NAMALWA (cell line): ENCODE results near the gene PPARD.

Source experiments
- DNase-seq: peaks from one replicate; pipeline ENCODE4 v3.0.0-alpha.2; 2015; ENCODE audit warnings: low spot score

Gene PPARD

GRCh38 chr6:35354361-35355135 lies 12.2 kb downstream of the PPARD start:
- DNase-seq = no peak

DNA sequence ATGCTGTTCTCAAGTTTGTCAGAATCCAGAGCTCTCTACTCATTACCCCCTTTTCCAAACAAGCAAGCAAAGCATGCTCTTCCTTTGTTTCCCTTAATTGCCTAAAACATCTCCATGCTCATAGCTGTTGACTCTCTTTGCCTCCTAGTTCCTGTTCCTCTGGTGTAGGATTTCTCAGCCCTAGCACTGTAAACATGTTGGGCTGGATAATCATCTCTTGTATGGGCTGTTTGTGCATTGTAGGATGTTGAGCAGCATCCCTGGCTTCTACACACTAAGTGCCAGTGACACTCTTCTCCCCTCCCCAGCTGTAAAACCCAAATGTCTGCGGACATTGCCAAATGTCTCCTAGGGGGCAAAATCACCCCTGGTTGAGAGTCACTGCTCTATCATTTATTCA lies 14.0 kb downstream of the PPARD start:
- DNase-seq = no peak

DNA sequence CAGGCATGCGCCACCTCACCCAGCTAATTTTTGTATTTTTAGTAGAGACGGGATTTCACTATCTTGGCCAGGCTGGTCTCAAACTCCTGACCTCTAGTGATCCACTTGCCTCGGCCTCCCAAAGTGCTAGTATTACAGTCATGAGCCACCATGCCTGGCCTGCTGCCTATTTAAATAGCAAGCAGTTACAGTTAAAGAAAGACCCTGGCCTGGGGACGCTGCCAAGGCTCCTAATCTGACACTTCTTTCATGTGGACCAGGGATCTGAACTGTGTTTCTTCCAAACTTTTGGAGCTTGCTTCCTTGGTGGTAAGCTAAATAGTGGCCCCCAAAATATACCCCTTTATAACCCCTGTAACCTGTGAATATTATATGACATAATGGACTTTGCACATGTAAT lies 15.3 kb downstream of the PPARD start:
- DNase-seq = no peak

- no peak for DNase-seq
These were observed 15.7 kb downstream of the PPARD start for GRCh38 chr6:35358086-35358485.

DNA sequence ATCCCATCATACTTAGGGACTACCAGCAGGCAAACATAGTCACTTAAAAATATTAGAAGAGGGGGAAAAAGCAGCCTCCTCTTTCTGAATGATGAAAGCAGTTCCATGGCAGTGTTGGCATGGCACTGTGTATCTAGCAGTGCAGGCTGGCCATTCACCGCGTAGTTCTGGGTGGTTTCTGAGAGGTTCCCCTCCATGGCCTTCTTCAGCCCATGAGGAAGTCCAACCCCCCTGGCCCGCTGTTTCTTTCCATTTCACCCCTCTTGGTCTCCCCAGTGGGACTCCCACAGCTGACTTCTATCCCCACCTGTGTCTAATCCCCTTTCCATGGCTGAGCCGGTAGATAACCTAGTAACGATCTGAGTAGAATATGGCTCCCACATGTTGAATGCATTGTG lies 17.0 kb downstream of the PPARD start:
- DNase-seq = no peak

GRCh38 chr6:35359744-35360348 lies 17.5 kb downstream of the PPARD start:
- no peak for DNase-seq

DNA sequence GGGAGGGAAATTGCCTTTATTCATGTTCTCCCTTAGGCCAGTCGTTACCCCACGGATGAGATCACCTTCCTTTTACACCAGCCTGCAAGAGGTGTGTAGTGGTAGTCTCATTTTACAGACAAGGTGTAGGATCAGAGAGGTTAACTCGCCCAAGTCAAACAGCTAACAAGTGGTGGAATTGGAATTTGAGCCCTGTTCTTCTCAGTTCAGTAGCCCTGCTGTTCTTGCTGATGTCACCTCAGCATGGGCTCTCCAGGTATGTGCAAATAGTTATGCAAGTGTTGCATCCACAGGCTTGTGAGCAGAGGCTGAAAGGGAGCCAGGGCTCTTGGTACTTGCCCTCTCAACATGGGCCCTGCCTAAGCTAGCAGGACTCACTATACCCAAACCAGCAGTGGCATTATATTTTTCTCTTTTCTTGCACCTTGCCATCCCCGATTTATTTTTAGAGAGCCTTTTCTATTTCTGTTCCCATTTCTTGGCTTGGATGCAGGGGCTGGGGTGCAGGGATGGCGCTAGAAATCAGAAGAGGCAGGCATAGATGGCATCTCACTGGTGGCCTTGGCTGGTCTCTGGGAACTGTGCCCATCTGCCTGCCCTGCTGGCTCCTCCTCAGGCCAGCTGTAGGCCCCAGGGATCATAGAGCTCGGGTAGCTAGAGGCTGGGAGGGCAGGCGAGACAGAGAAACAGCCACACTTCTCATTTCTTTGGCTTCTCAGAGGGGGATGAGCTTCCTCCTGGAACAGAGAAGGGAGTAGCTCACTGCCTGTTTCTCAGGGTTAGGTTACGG lies 18.2 kb downstream of the PPARD start:
- DNase-seq = no peak

DNA sequence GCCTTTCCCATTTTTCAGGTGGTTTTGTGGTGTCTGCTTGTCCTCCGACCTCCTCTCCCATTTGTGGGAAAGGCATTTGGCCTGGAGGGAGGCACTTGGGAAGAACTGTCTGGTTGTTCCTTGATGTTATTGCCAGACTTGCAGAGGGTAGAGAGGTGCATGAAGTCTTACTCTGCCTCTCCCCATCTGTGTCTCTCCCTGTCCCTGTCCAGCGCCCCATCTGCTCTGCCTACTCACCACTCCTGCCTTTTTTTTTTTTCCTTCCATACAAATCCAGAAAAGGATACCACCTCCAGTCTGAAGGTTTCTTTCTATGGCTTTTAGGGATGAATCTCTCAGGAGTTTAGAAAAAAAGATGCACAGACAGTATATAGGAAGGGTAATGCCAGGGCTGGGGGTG lies 19.8 kb downstream of the PPARD start:
- no peak for DNase-seq

DNA sequence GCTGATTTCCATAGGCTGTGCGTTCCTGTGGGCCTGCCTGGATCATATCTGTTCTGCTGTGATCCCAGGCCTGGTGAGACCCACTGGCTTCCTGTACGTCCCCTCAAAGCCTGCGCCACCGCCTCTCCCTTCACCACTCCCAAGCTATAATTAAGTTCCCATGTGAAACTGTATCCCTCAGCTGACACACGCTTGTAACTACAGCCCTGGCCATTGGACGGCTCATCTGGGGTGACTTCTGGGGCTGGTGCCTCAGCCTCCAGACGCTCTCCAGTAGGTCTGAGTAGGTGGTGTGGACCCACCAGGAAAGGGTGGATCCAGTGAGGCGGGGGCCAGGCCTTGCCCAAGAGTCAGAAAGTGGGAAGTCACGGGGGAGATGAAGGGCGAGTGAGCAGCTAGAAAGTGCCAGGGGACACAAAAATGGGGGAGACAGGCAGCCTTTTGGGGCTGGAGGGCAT lies 21.0 kb downstream of the PPARD start:
- no peak for DNase-seq

DNA sequence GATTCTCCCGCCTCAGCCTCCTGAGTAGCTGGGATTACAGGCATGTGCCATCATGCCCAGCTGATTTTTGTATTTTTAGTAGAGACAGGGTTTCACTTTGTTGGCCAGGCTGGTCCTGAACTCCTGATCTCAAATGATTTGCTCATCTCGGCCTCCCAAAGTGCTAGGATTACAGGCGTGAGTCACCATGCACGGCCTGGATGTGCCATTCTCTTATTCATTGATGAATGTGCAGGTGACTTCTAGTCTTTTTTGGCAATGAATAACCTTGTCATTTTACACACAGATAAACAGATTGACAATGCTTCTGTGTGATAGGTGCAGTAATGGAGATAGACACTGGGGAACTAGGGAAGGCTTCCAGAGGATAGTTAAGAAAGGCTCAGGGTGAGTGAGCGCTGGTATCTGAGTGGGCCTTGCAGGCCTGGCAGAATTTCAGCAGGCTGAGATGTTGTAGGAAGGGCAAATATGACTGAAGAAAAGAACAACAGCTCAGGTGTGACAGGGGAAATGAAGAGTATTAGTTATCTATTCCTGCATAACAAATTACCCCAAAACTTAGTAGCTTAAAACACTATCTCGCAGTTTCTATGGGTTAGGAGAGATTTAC lies 23.3 kb downstream of the PPARD start:
- no peak for DNase-seq

GRCh38 chr6:35366204-35366596 lies 23.8 kb downstream of the PPARD start:
- no peak for DNase-seq

DNA sequence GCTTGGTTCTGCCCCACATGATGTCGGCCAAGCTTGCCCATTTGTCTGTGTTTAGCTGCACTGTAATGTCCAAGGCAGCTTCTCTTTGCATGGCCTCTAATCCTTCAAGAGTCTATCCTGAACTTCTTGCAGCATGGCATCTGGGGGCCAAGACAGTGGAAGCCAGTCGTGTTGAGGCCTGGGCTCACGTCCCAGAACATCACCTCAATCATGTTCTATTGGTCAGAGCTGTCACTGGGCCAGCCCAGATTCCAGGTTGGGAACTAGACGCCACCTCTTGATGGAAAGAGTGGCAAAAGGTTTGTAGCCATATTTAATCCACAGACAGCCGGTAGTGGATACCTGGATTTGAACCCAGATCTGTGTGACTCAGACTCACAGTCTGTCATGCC lies 25.3 kb downstream of the PPARD start:
- DNase-seq = no peak

DNA sequence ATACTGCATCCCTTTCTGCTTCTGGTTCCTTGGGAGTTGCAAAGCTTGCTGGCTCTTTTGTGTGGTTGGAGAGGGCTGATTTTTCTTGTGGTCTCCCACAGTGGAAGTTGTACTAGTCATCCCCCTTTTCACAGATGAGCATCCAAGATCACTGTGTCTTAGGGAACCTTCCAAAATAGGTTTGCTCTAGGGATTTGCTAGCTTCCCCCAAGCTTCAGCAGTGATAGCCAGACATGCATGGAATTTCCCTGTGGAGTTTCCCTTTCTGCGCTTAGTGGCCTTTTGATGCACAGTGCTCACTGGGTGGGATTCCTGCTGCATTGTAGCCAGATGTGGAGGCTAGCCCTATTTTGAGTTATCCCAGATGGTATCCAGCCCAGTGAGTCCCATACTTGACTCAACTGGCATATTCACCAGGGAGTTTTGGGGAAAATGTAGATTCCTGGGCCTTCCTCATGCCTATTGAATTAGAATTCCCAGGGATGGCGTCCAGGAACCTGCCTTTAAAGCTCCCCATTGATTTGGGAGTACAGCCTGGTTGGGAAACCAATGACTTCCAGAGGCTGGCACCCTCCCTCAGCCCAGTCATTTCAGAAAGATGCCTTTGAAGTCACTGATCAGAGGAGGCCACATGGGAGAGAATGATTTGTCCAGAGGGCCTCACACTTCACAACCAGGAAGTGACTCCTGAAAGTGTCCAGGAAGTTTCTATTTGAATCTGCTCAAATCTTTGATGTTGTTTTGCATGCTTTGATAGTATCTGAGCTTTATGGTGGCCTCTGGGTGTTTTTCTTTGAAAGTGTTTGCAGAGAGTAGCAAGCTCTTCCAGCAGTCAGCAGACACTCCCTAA lies 25.9 kb downstream of the PPARD start:
- DNase-seq = no peak

- DNase-seq = peak; percentile 62
These were observed 27.9 kb downstream of the PPARD start for GRCh38 chr6:35370124-35370741.

DNA sequence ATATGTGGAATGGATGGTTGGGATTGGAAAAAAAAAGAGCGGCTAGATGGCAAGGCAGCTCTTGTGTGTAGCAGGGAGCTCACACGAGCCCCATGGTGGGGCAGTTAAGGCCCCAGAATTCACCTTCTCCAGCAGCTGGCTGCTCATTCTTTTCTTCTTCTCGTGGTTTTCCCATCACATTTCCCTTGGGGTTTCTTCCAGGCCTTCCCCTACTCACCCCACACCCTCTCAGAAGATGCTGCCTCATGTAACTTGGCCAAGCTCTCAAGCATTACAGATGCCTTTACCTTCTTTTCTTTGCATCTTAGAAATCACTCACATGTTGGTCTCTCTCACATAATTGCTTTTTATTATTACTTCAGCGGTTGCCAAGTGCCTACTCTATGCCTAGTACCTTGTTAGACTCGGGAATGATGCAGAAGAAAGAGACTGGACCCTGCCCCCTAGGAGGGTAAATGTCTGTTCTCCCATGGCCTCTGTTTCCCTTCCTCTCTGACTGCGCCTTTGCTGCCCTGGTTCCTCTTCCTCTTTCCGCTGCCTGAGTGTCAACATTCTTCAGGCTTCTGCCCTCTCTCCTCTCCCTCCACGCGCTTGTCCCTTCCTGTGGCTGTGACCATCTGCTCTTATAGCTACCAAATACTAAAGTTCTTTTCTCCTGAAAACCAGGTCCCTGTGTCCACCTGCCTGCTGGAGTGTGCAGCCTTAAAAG lies 28.6 kb downstream of the PPARD start:
- peak; percentile 45 for DNase-seq

DNA sequence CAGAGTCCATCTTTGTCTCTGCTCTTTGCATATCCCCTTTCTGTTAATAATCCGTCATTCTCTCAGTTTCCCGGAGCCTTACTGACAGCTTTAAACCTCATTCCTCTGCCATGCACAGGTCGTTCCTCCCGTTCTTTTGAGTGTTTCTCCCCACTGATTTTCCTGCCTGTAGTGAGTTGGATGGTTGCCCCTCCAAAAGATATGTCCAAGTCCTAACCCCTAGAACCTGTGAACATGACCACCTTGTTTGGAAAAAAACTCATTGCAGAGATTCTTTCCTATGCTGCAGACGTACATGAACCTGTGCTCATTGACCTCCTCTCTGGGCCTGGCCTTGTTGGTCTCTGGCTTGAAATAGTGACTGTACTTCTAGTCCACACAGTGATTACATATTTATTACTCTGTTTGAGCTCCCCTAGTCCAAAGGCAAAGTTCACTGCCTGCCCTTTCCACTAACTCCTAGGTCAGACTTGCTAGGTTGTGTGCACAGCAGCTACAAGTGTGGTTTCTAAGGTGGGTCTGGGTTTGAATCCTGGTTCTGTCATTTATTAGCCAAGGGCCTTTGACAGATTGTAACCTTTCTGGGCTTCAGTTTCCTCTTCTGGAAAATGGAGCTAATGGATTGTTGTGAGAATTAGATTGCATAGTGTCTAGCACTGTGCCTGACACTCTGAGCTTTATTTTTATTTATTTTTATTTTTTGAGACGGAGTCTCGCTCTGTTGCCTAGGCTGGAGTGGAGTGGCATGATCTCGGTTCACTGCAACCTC lies 29.3 kb downstream of the PPARD start:
- no peak for DNase-seq

DNA sequence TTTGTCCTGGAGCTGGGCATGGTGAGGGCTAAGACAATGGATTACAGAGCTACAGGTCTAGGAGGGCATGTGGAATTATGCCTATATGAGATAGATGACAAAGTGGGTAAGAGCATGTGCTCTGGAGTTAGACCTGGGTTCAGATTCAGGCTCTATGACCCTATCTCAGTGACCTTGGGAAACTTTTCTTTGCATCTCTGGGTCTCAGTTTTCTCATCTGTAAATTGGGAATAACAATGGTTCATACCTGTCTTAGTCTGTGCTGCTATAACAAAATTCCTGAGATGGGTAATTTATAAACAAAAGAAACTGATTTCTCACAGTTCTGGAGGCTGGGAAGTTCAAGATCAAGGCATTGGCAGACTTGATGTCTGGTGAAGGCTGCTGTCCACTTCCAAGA lies 30.3 kb downstream of the PPARD start:
- no peak for DNase-seq

DNA sequence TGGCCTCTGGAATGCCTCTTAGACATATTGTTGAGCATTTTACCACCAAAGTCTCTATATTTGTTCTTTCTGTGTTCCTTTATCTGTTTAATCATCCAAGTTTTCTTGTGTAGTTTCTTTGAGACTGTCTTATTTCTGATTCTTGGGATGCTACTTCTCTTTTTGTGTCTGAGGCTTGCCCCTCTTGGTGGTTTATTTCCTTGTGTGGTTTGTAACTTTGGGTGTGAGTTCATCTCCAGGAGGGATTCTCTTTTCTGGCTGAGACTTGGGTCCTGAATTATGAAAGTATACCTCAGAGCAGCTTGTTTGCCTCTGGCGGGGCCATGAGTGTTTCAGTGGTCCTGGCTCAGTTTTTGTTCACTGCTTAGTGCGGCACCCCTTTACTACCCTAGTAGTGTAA lies 33.9 kb downstream of the PPARD start:
- no peak for DNase-seq

DNA sequence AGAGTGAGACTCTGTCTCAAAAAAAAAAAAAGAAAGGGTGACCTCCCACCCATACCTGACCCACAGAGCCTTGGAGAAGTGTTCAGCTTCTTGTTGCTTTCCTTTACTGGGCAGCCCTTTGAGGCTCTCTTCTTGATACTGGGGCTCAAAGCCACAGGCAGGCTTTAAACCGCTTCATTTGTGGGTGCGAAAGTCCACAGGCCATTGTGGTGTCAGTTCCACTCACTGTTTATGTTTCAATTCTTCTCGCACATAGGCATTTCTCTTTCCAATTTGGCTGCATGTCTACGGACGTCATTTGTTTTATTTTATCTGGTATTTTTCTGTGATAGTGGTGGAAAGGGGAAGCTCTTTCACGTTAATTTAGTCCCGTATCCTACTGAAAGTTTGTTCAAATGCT lies 34.6 kb downstream of the PPARD start:
- no peak for DNase-seq

GRCh38 chr6:35378261-35378660 lies 35.9 kb downstream of the PPARD start:
- no peak for DNase-seq
